MM.1S (cell line): ENCODE measurements around the gene LRRC10B.

Source experiments
- DNase-seq: peaks from one replicate; pipeline ENCODE4 v3.0.0-alpha.2; 2015
- H2AFZ ChIP-seq: fragments of 300-600 bp; sonication (generic); 2 replicates; pipeline ENCODE4 v1.6.0; 2016; ENCODE audit warnings: antibody characterized with exemption, low read length
- H3F3A ChIP-seq: fragments of 300-600 bp; sonication (generic); 2 replicates; pipeline ENCODE4 v1.6.1; 2016; ENCODE audit warnings: mild to moderate bottlenecking, antibody characterized with exemption, low read length, moderate library complexity, mixed read lengths; ENCODE audit not compliant: insufficient read depth
- H3K27ac ChIP-seq: fragments of 300-600 bp; sonication (generic); 2 replicates; pipeline ENCODE4 v1.5.1; 2016; ENCODE audit warnings: mild to moderate bottlenecking, low read length
- H3K27me3 ChIP-seq: fragments of 300-600 bp; sonication (generic); replicated peaks from 2 replicates; pipeline ENCODE4 v1.6.0; 2016; ENCODE audit warnings: low read length; ENCODE audit not compliant: insufficient read depth
- H3K36me3 ChIP-seq: fragments of 300-600 bp; sonication (generic); replicated peaks from 2 replicates; pipeline ENCODE4 v1.6.1; 2016; ENCODE audit warnings: mild to moderate bottlenecking, low read length, mixed read lengths; ENCODE audit not compliant: insufficient read depth
- H3K4me1 ChIP-seq: fragments of 300-600 bp; sonication (generic); 2 replicates; pipeline ENCODE4 v1.6.1; 2016; ENCODE audit warnings: low read length, mixed read lengths
- H3K4me2 ChIP-seq: fragments of 300-600 bp; sonication (generic); 2 replicates; pipeline ENCODE4 v1.6.0; 2016; ENCODE audit warnings: low read depth, low read length
- H3K4me3 ChIP-seq: fragments of 300-600 bp; sonication (generic); 2 replicates; pipeline ENCODE4 v1.5.1; 2016; ENCODE audit warnings: low read length, mixed read lengths
- H3K79me2 ChIP-seq: fragments of 300-600 bp; sonication (generic); 2 replicates; pipeline ENCODE4 v1.6.1; 2016; ENCODE audit warnings: mixed run types, low read length, mixed read lengths
- H3K9ac ChIP-seq: fragments of 300-600 bp; sonication (generic); 2 replicates; pipeline ENCODE4 v1.6.1; 2016; ENCODE audit warnings: low read length, mixed read lengths
- H3K9me2 ChIP-seq: fragments of 300-600 bp; sonication (generic); replicated peaks from 2 replicates; pipeline ENCODE4 v1.6.1; 2016; ENCODE audit warnings: mild to moderate bottlenecking, low read length, mixed read lengths; ENCODE audit not compliant: insufficient read depth
- H3K9me3 ChIP-seq: fragments of 300-600 bp; sonication (generic); replicated peaks from 2 replicates; pipeline ENCODE4 v1.6.1; 2016; ENCODE audit warnings: mild to moderate bottlenecking, low read length, mixed read lengths; ENCODE audit not compliant: insufficient read depth
- H4K20me1 ChIP-seq: fragments of 300-600 bp; sonication (generic); 2 replicates; pipeline ENCODE4 v1.6.1; 2016; ENCODE audit warnings: mild to moderate bottlenecking, low read length, moderate library complexity, mixed read lengths; ENCODE audit not compliant: insufficient read depth
- CTCF ChIP-seq: fragments of 300-600 bp; sonication (generic); IDR thresholded peaks from 2 replicates; pipeline ENCODE4 v1.5.1; 2016; ENCODE audit warnings: antibody characterized with exemption, low read length, mixed read lengths
- EZH2 ChIP-seq: fragments of 300-600 bp; sonication (generic); optimal IDR thresholded peaks from 2 replicates; pipeline ENCODE3; 2017; ENCODE audit warnings: low read depth, mild to moderate bottlenecking, antibody characterized with exemption, low read length, mixed read lengths
- EZH2phosphoT487 ChIP-seq: fragments of 300-600 bp; sonication (generic); IDR thresholded peaks from 2 replicates; pipeline ENCODE4 v1.6.1; 2018; ENCODE audit warnings: antibody characterized with exemption, low read length

LRRC10B gene

GRCh38 chr11:61502522-61502921 is 6.0 kb upstream of the LRRC10B start:
- DNase-seq, result no peak
- no peak overlapping the region for H3K4me3 ChIP-seq
- no peaks in the 10 kb centered on the region for H3F3A ChIP-seq
- H3K79me2 ChIP-seq, result no peaks in the 10 kb centered on the region
- no peak overlapping the region for H3K9ac ChIP-seq
- H3K9me2 ChIP-seq, result no peaks in the 10 kb centered on the region
- no peaks in the 10 kb centered on the region for H3K4me1 ChIP-seq
- H3K36me3 ChIP-seq, result no peaks in the 10 kb centered on the region
- H3K4me2 ChIP-seq, result no peak overlapping the region
- TF ChIP-seq EZH2phosphoT487 (no peak), CTCF (no peak), EZH2 (no peak)
- peaks cover 36% of the 10 kb centered on the region for H3K27me3 ChIP-seq
- no peaks in the 10 kb centered on the region for H4K20me1 ChIP-seq
- 0 out of 2 replicates have a peak, but pooled peaks cover 2% of the 10 kb centered on the region for H3K9me3 ChIP-seq
- no peak overlapping the region for H3K27ac ChIP-seq
- H2AFZ ChIP-seq, result no peak overlapping the region

- Histone ChIP-seq H3K27ac (no peak overlapping the region), H3K9me2 (no peaks in the 10 kb centered on the region), H3K27me3 (peaks cover 43% of the 10 kb centered on the region), H4K20me1 (no peaks in the 10 kb centered on the region), H3K4me2 (no peak overlapping the region), H3K9me3 (0 out of 2 replicates have a peak, but pooled peaks cover 2% of the 10 kb centered on the region), H3K4me1 (no peaks in the 10 kb centered on the region), H2AFZ (no peak overlapping the region), H3K79me2 (no peaks in the 10 kb centered on the region), H3K9ac (no peak overlapping the region), H3K36me3 (no peaks in the 10 kb centered on the region), H3K4me3 (no peak overlapping the region), H3F3A (no peaks in the 10 kb centered on the region)
- TF ChIP-seq EZH2phosphoT487, result no peak
- no peak for TF ChIP-seq CTCF
- no peak for TF ChIP-seq EZH2
- no peak for DNase-seq
Observed at GRCh38 chr11:61503135-61503770, 5.3 kb upstream of the LRRC10B start.

GRCh38 chr11:61505106-61505505 is 3.4 kb upstream of the LRRC10B start:
- H3K9me3 ChIP-seq, result no peaks in the 10 kb centered on the region
- H3K4me2 ChIP-seq, result no peak overlapping the region
- H3F3A ChIP-seq, result no peaks in the 10 kb centered on the region
- peaks cover 50% of the 10 kb centered on the region for H3K27me3 ChIP-seq
- no peak overlapping the region for H2AFZ ChIP-seq
- no peaks in the 10 kb centered on the region for H4K20me1 ChIP-seq
- no peak overlapping the region for H3K4me3 ChIP-seq
- no peaks in the 10 kb centered on the region for H3K9me2 ChIP-seq
- DNase-seq, result no peak
- H3K36me3 ChIP-seq, result no peaks in the 10 kb centered on the region
- H3K4me1 ChIP-seq, result no peaks in the 10 kb centered on the region
- no peak overlapping the region for H3K27ac ChIP-seq
- no peak for TF ChIP-seq CTCF
- no peak for TF ChIP-seq EZH2
- no peak for TF ChIP-seq EZH2phosphoT487
- no peak overlapping the region for H3K9ac ChIP-seq
- H3K79me2 ChIP-seq, result no peaks in the 10 kb centered on the region
